ENCODE measurements around the gene PARD3B.

Gene PARD3B

GRCh38 chr2:204842068-204842467, 296.8 kb downstream of the PARD3B start:
- DNase-seq (ENCODE audit: low read depth in 2 of 2), result no peak

GRCh38 chr2:204842661-204843485, 297.6 kb downstream of the PARD3B start:
- DNase-seq (ENCODE audit: low read depth in 2 of 2), result peak in 1 of 2 donors; percentile 15

- DNase-seq (ENCODE audit: low read depth in 2 of 2), result no peak
Measured at GRCh38 chr2:204846471-204846870, 301.2 kb downstream of the PARD3B start.

- DNase-seq (ENCODE audit: low read depth in 2 of 2), result no peak
Measured at GRCh38 chr2:204849892-204850291, 304.6 kb downstream of the PARD3B start.

GRCh38 chr2:204850581-204850980, 305.3 kb downstream of the PARD3B start:
- DNase-seq (ENCODE audit: low read depth in 2 of 2), result no peak

- DNase-seq (ENCODE audit: low read depth in 2 of 2), result no peak
Measured at GRCh38 chr2:204853905-204854304, 308.6 kb downstream of the PARD3B start.

GRCh38 chr2:204860274-204860673, 315.0 kb downstream of the PARD3B start:
- no peak for DNase-seq (ENCODE audit: low read depth in 2 of 2)

- no peak for DNase-seq (ENCODE audit: low read depth in 2 of 2)
Measured at GRCh38 chr2:204862809-204863208, 317.5 kb downstream of the PARD3B start.

- DNase-seq (ENCODE audit: low read depth in 2 of 2), result no peak
Measured at GRCh38 chr2:204863336-204863735, 318.1 kb downstream of the PARD3B start.

GRCh38 chr2:204869132-204869823, 324.0 kb downstream of the PARD3B start:
- DNase-seq (ENCODE audit: low read depth in 2 of 2), result no peak

GRCh38 chr2:204870053-204870452, 324.8 kb downstream of the PARD3B start:
- DNase-seq (ENCODE audit: low read depth in 2 of 2), result no peak

GRCh38 chr2:204871231-204871953, 326.1 kb downstream of the PARD3B start:
- DNase-seq (ENCODE audit: low read depth in 2 of 2), result no peak

- no peak for DNase-seq (ENCODE audit: low read depth in 2 of 2)
Measured at GRCh38 chr2:204876311-204876710, 331.0 kb downstream of the PARD3B start.

GRCh38 chr2:204877691-204878090, 332.4 kb downstream of the PARD3B start:
- DNase-seq (ENCODE audit: low read depth in 2 of 2), result no peak

GRCh38 chr2:204880928-204881327, 335.7 kb downstream of the PARD3B start:
- no peak for DNase-seq (ENCODE audit: low read depth in 2 of 2)

GRCh38 chr2:204881655-204882054, 336.4 kb downstream of the PARD3B start:
- DNase-seq (ENCODE audit: low read depth in 2 of 2), result no peak

- no peak for DNase-seq (ENCODE audit: low read depth in 2 of 2)
Measured at GRCh38 chr2:204885747-204886146, 340.5 kb downstream of the PARD3B start.

GRCh38 chr2:204886713-204887112, 341.4 kb downstream of the PARD3B start:
- DNase-seq (ENCODE audit: low read depth in 2 of 2), result no peak

GRCh38 chr2:204888222-204888621, 342.9 kb downstream of the PARD3B start:
- DNase-seq (ENCODE audit: low read depth in 2 of 2), result no peak

GRCh38 chr2:204890680-204891079, 345.4 kb downstream of the PARD3B start:
- DNase-seq (ENCODE audit: low read depth in 2 of 2), result no peak

- DNase-seq (ENCODE audit: low read depth in 2 of 2), result no peak
Measured at GRCh38 chr2:204891739-204892138, 346.5 kb downstream of the PARD3B start.

- DNase-seq (ENCODE audit: low read depth in 2 of 2), result no peak
Measured at GRCh38 chr2:204892506-204893255, 347.4 kb downstream of the PARD3B start.

Measured in stimulated activated CD4-positive, alpha-beta T cell treated with anti-CD3 and anti-CD28 coated beads, Interleukin-15, amount 100 ng/mL, for 48 hours (primary cell).